SW 1271 (cell line): Measurements from ENCODE around the gene AMOTL1.
A peak's percentile ranks its signal among the peaks of the same experiment; 100 is the strongest.
"Not testable (repeated sequence)": the region's sequence is repeated elsewhere in the genome, so short reads cannot be mapped to it uniquely, and the experiment has no call there.

Experiments
- DNase-seq, 2 experiments: peaks; one replicate each; lab custom pipeline; 2025; lab: John Stamatoyannopoulos, UW

AMOTL1 gene

DNA sequence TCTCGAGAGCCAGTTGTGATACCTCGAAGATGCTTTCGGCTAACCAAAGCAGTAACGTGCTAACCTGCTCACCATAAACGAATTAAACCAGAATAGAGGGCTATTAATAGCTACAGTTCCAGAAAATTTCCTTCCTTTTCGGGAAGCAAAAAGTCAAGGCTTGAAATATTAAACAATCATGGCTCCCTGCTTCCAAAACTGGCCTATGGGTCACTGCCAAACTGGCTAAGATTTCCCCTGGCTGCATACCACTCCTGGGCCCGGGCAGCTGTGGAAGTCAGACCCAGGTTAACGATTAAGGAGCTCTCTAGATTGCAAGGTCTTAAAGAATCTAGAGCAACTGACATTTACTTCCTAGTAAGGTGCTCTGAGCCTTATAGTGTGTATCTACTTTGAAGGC is 1.7 kb downstream of the AMOTL1 start:
- DNase-seq = no peak

GRCh38 chr11:94770563-94771120 is 2.5 kb downstream of the AMOTL1 start:
- no peak for DNase-seq

- DNase-seq = no peak
Observed at GRCh38 chr11:94771390-94771789, 3.2 kb downstream of the AMOTL1 start.

DNA sequence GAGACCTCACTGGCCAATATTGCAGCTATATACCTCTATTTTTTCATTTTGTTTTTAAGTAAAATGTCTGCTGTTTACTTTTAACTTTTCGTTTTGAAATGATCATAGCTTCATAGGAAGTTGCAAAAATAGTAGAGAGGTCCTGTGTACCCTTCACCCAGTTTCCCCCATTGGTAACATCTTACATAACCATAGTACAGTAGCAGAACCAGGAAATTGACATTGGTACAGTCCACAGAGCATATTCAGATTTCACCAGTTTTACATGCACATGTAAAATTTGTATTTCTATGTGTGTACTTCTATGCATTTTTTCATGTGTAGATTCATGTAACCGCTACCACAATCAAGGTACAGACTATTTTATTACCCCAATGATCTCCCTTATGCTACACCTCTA is 3.8 kb downstream of the AMOTL1 start:
- DNase-seq = no peak

DNA sequence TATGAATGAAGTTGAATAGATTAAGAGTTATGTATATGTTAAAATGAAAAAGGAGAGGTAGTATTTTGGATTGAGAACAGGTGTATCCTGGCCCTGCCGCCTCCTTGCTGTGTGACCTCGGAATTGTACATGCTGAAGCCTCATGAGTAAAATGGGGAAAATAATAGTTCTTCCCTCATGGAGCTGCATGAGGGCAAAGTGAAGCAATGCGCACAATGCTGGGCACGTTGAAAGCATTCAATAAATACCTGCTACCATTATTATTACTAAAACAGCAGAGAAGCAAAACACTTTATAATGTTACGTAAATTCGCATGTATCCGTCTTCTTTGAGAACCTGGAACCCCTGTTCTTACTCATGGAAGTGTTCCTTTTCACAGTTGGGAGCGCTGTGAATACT is 5.7 kb downstream of the AMOTL1 start:
- DNase-seq = no peak

GRCh38 chr11:94774345-94774744 is 6.2 kb downstream of the AMOTL1 start:
- DNase-seq = no peak

- DNase-seq = no peak
Observed at GRCh38 chr11:94775567-94776327, 7.6 kb downstream of the AMOTL1 start.

GRCh38 chr11:94776351-94777321 is 8.5 kb downstream of the AMOTL1 start:
- DNase-seq = no peak

DNA sequence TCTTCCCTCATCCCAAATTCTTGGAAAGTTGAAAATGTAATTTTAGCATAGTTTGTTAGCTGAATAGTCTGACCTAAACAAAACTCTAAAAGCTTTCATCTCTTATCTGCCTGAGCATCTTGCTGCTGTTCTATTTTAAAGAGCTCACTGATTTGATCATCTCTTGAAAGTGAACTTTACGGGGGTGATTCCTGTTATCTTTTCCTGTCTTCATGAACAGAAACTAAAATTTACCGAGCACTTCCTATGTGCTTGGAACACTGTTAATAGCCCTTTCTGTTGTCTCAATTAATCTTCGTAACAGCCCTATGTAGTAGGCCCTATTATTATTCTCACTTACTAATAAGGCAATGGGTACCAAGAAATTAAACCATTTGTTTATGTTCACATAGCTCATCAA is 12.3 kb downstream of the AMOTL1 start:
- DNase-seq = no peak

- no peak for DNase-seq
Observed at GRCh38 chr11:94781837-94782236, 13.7 kb downstream of the AMOTL1 start.

- no peak for DNase-seq
Observed at GRCh38 chr11:94782446-94782845, 14.3 kb downstream of the AMOTL1 start.

GRCh38 chr11:94784884-94785283 is 16.7 kb downstream of the AMOTL1 start:
- DNase-seq = no peak

- DNase-seq = no peak
Observed at GRCh38 chr11:94785509-94785908, 17.4 kb downstream of the AMOTL1 start.

DNA sequence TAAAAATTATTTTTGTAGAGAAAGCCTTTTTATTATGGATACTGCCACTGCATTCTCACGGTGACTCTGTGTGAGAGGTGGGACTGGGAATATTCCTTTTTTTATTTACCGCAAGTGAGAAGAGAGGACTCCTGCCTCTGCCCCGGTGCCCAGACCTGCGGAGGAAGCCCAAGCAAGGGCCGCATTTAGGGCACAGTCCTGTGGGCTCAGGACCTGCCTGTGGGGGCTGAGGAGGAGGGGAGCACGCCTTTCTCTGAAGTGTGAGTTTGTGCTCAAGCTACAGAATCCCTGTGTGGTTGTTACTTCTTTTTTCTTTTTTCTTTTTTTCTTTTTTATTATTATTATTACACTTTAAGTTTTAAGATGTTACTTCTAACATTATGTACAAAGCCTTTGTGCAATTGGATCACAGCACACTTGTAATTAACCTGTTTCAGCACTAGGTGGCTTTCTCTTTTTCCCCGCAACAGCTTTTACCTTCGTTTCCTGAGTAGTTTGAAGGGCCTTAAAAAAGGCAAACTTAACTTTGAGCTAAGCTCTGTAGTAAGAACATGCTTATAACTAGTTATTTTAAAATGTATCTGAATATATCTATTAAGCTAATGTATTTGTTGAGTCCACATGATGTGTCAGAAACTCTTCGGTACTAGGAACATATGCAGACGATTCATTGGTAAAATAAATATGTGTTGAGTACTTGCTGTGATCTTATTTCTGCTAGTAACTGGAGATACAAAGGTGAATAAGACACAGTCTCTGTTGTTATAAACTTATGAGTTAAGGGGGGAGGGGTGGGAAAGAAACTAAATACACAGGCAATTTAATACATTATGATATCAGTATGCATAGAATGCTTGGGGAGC is 18.3 kb downstream of the AMOTL1 start:
- peak in 1 of 2 experiments; percentile 77 for DNase-seq

GRCh38 chr11:94787801-94788200 is 19.6 kb downstream of the AMOTL1 start:
- DNase-seq = no peak

DNA sequence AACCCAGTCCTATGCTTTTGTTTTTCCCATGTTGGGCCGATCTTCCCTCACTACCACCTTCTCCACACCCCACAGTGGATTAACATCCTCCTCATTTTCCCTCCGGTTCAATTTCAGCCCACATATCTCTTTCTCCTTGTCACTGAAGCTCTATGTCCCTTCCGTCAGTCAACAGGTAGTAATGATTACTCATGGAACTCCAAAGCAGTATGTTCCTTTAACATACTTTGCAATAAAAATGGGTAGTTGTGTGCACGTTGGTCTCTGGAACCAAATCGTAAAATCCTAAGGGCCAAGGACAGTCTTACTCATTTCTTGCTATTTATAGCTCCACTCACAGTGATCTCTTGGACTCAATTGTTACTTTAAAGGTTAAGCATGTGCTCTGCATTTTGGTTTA is 20.2 kb downstream of the AMOTL1 start:
- DNase-seq = no peak

DNA sequence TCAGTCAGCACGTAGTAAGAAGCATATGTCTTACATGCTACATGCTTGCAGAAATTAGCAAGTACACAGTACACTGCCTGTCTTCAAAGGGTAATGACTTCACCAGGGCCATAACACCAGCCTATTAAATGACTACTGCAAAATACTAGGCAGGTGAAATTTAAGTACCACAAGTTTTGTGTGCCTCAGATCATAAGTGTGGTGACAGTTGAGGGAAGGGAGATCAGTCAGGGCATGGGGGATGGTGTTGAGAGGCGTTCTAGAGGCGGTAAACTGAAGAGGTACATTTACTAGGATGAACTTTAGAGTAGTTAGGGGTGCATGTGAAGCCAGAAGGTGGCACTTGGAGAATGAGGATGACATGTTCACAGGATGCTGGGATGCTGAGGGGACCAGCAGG is 22.0 kb downstream of the AMOTL1 start:
- no peak for DNase-seq

DNA sequence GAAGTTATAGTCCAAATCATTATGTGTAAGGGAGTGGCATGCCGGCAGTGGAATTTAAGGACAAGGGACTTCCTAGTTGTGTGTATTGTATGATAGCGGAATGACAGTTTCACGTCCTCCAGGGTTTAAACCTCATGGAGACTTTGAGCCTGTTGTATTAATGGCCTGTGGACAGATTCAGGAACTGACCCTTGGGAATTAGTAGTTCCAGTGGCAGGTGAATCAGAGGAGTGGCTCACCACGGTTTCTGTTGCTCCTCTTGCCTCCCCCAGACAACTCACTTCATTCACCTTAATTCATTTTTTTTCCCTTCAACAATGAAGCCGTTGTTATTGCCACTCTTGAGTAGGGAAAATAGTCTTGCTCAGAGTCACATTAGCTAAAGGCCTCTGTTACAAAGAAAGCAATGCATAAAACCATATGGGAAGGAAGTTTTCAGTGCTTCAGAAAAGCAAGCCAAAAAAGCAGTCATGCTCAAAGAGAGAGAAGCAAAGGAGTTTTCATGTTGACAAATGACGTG is 22.6 kb downstream of the AMOTL1 start:
- DNase-seq = no peak

- no peak for DNase-seq
Observed at GRCh38 chr11:94791216-94791889, 23.2 kb downstream of the AMOTL1 start.

- DNase-seq = not testable (repeated sequence)
Observed at GRCh38 chr11:94791942-94792341, 23.8 kb downstream of the AMOTL1 start.

- DNase-seq = no peak
Observed at GRCh38 chr11:94792451-94792850, 24.3 kb downstream of the AMOTL1 start.
